GM23338 (cell line): ENCODE measurements around the gene NT5DC4. TPM values are rescaled to one million over a fixed set of nuclear protein-coding genes. Genes with fewer than 3 reads are reported as not detected.

Experiments
- ATAC-seq: fragments of 200-7000 bp; cut with Tn5 transposase; 3 replicates; pipeline ENCODE4 v1.9.1; 2020
- DNase-seq: peaks from one replicate; pipeline ENCODE4 v3.0.0-alpha.2; 2015; ENCODE audit warnings: low spot score
- H2AFZ ChIP-seq: fragments of 200-600 bp; sonication (generic); 2 replicates; pipeline ENCODE4 v1.8.0; 2016; ENCODE audit warnings: antibody characterized with exemption, mild to moderate bottlenecking, moderate library complexity
- H3F3A ChIP-seq: fragments of 200-600 bp; sonication (generic); replicated peaks from 2 replicates; pipeline ENCODE4 v1.8.0; 2017; ENCODE audit warnings: antibody characterized with exemption, mixed run types, low read depth
- H3K27ac ChIP-seq: fragments of 200-600 bp; sonication (generic); 2 replicates; pipeline ENCODE4 v1.6.1; 2016; ENCODE audit warnings: low read depth
- H3K27me3 ChIP-seq: fragments of 200-600 bp; sonication (generic); 2 replicates; pipeline ENCODE4 v1.8.0; 2016; ENCODE audit warnings: mild to moderate bottlenecking, mixed run types, moderate library complexity; ENCODE audit not compliant: insufficient read depth
- H3K36me3 ChIP-seq: fragments of 200-600 bp; sonication (generic); 2 replicates; pipeline ENCODE4 v1.8.0; 2016; ENCODE audit warnings: mild to moderate bottlenecking; ENCODE audit not compliant: insufficient read depth
- H3K4me1 ChIP-seq: fragments of 200-600 bp; sonication (generic); 2 replicates; pipeline ENCODE4 v1.8.0; 2016; ENCODE audit warnings: mild to moderate bottlenecking, moderate library complexity; ENCODE audit not compliant: insufficient read depth
- H3K4me2 ChIP-seq: fragments of 200-600 bp; sonication (generic); 2 replicates; pipeline ENCODE4 v1.7.1; 2017; ENCODE audit warnings: mixed run types
- H3K4me3 ChIP-seq: fragments of 200-600 bp; sonication (generic); 2 replicates; pipeline ENCODE4 v1.6.1; 2016; ENCODE audit warnings: mixed run types
- H3K79me2 ChIP-seq: fragments of 200-600 bp; sonication (generic); replicated peaks from 2 replicates; pipeline ENCODE4 v1.8.0; 2017; ENCODE audit warnings: mild to moderate bottlenecking; ENCODE audit not compliant: insufficient read depth
- H3K9me2 ChIP-seq: fragments of 200-600 bp; sonication (generic); 2 replicates; pipeline ENCODE4 v1.8.0; 2017; ENCODE audit not compliant: insufficient read depth
- H4K20me1 ChIP-seq: fragments of 200-600 bp; sonication (generic); replicated peaks from 2 replicates; pipeline ENCODE4 v1.8.0; 2017; ENCODE audit warnings: mild to moderate bottlenecking; ENCODE audit not compliant: insufficient read depth
- H3K27ac Mint-ChIP-seq: 2 replicates; pipeline ENCODE4 v1.8.0; 2020; ENCODE audit warnings: inconsistent platforms, mild to moderate bottlenecking, moderate library complexity, mixed read lengths
- H3K27me3 Mint-ChIP-seq: 3 replicates; pipeline ENCODE4 v1.8.0; 2022; ENCODE audit warnings: low read depth, mild to moderate bottlenecking, moderate library complexity, mixed read lengths, inconsistent platforms; ENCODE audit not compliant: insufficient read depth, poor library complexity
- H3K36me3 Mint-ChIP-seq: 3 replicates; pipeline ENCODE4 v1.8.0; 2021; ENCODE audit warnings: low read depth, mild to moderate bottlenecking, inconsistent platforms, moderate library complexity, mixed read lengths
- H3K4me1 Mint-ChIP-seq: 3 replicates; pipeline ENCODE4 v1.8.0; 2020; ENCODE audit warnings: mild to moderate bottlenecking, inconsistent platforms, mixed read lengths
- H3K4me3 Mint-ChIP-seq: 3 replicates; pipeline ENCODE4 v1.8.0; 2021; ENCODE audit warnings: moderate library complexity, mild to moderate bottlenecking, inconsistent platforms, mixed read lengths
- H3K9me3 Mint-ChIP-seq: 3 replicates; pipeline ENCODE4 v1.8.0; 2020; ENCODE audit warnings: moderate library complexity, mild to moderate bottlenecking, inconsistent platforms, mixed read lengths
- CTCF ChIP-seq, 2 experiments: fragments of 200-600 bp in 1 of 2; sonication (generic) in 1 of 2; conservative IDR thresholded peaks; 2 replicates each; pipeline versions ENCODE4 v1.5.1 to v1.6.1; 2016 to 2017; ENCODE audit warnings: antibody characterized with exemption in 2 of 2, low read depth in 2 of 2, mild to moderate bottlenecking in 2 of 2, moderate library complexity in 1 of 2
- ETS1 ChIP-seq: IDR thresholded peaks from 2 replicates; pipeline ENCODE4 v1.6.1; 2016; ENCODE audit warnings: antibody characterized with exemption
- JUNB ChIP-seq: IDR thresholded peaks from one replicate; pipeline ENCODE4 v1.6.1; 2016; ENCODE audit warnings: antibody characterized with exemption; ENCODE audit not compliant: unreplicated experiment
- POLR2AphosphoS5 ChIP-seq: IDR thresholded peaks from 2 replicates; pipeline ENCODE4 v1.6.1; 2016; ENCODE audit warnings: antibody characterized with exemption, low read depth
- REST ChIP-seq: IDR thresholded peaks from one replicate; pipeline ENCODE4 v1.6.1; 2018; ENCODE audit warnings: antibody characterized with exemption; ENCODE audit not compliant: unreplicated experiment
- ZNF462 ChIP-seq: fragments of 250-450 bp; sonication (Bioruptor Pico); IDR thresholded peaks from 2 replicates; pipeline ENCODE4 v1.5.0; 2020; ENCODE audit warnings: mild to moderate bottlenecking, moderate library complexity
- polyA plus RNA-seq: library from polyadenylated mRNA; unstranded; fragments of >200 nt; fragmentation: Nextera tagmentation; extraction: Ambion mirVana; gene quantifications from 2 replicates; pipeline ENCODE4 v1.2.1, GENCODE V29; 2016
- total RNA-seq: library from RNA; depleted of rRNA; stranded (reverse); fragments of >200 nt; shearing (Covaris generic); gene quantifications from 2 replicates; pipeline ENCODE4 v1.2.3, GENCODE V29; 2014

NT5DC4 gene
- total and polyA plus RNA-seq, 2 experiments from 2014 or later: not detected

GRCh38 chr2:112714331-112714730, 6.5 kb upstream of the NT5DC4 start:
- Histone ChIP-seq H3K27me3 (no peaks in the 10 kb centered on the region), H3F3A (no peaks in the 10 kb centered on the region), H4K20me1 (no peaks in the 10 kb centered on the region), H3K9me2 (0 out of 2 replicates have a peak, but pooled peaks cover 4% of the 10 kb centered on the region), H3K27ac (no peak overlapping the region), H3K36me3 (no peaks in the 10 kb centered on the region), H3K4me1 (no peaks in the 10 kb centered on the region), H3K79me2 (no peaks in the 10 kb centered on the region), H3K4me2 (no peak overlapping the region), H3K4me3 (no peak overlapping the region), H2AFZ (no peak overlapping the region)
- Mint-ChIP-seq H3K4me1 (peaks cover 3% of the 10 kb centered on the region; the same call in 1 of the 3 replicates), H3K36me3 (no peaks in the 10 kb centered on the region), H3K4me3 (no peak overlapping the region), H3K27ac (no peak overlapping the region), H3K9me3 (no peaks in the 10 kb centered on the region; the same call in 2 of the 3 replicates), H3K27me3 (peaks cover 2% of the 10 kb centered on the region)
- TF ChIP-seq ETS1: no peak
- TF ChIP-seq POLR2AphosphoS5: no peak
- no peak for TF ChIP-seq JUNB
- TF ChIP-seq REST: no peak
- TF ChIP-seq CTCF (conservative IDR thresholded peaks at IDR 0.05; ENCODE audit: low read depth in 2 of 2): no peak
- no peak for TF ChIP-seq ZNF462 (CRISPR knock-in tag)
- ATAC-seq (no peak), DNase-seq (no peak)
